ENCODE measurements around the gene ZMIZ1.

DNA sequence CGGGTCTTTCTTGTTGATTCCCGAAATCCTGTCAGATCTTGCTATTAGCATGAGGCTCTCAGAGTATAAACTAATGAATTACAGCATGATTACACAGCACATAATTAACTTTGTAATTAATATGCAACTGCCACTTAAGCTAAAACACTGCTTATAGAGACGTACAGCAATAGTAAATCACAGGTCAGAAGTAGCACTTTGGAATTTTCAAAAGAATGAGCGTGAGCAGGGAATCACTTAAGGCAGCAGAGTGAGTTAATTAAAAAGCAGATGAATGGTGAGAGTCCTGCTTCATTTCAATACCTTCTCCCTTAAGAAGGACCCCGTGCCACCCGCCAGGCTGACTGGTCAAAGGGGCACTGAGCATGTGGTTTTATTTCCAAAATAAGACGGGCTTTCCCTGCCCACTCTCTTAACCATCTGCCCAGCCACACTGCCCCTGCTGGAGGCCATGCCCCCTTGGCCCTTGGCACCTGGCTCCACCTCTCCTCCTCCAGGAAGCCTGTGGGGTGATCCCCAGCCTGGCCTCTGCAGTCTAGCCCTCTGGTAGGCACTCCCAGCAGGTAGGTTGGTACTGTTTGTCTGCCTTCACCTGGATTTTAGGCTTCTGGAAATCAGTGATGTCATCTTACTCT lies 117.8 kb downstream of the ZMIZ1 start:
- TF ChIP-seq POLR2AphosphoS5 (IDR thresholded peaks at IDR 0.05; ENCODE audit: low read depth, low read length) (no peak), SIN3A (IDR thresholded peaks at IDR 0.05; ENCODE audit: borderline replicate concordance, insufficient read depth, low read depth, low read length) (no peak)
- TF ChIP-seq, protein P1, sequence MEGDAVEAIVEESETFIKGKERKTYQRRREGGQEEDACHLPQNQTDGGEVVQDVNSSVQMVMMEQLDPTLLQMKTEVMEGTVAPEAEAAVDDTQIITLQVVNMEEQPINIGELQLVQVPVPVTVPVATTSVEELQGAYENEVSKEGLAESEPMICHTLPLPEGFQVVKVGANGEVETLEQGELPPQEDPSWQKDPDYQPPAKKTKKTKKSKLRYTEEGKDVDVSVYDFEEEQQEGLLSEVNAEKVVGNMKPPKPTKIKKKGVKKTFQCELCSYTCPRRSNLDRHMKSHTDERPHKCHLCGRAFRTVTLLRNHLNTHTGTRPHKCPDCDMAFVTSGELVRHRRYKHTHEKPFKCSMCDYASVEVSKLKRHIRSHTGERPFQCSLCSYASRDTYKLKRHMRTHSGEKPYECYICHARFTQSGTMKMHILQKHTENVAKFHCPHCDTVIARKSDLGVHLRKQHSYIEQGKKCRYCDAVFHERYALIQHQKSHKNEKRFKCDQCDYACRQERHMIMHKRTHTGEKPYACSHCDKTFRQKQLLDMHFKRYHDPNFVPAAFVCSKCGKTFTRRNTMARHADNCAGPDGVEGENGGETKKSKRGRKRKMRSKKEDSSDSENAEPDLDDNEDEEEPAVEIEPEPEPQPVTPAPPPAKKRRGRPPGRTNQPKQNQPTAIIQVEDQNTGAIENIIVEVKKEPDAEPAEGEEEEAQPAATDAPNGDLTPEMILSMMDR (IDR thresholded peaks at IDR 0.05) = no peak
